Colonic mucosa (tissue), 4 donors: Measurements from ENCODE around the gene PPL. TPM values are rescaled to one million over a fixed set of nuclear protein-coding genes. Genes with fewer than 3 reads are reported as not detected.
A peak's percentile ranks its signal among the peaks of the same experiment; 100 is the strongest.

ENCODE experiments used
- DNase-seq: peaks from one replicate; pipeline ENCODE4 v3.0.0-alpha.2; 2020
- H3K27ac ChIP-seq: fragments of 200-600 bp; one replicate; pipeline ENCODE4 v1.8.0; 2021
- H3K27me3 ChIP-seq: fragments of 200-600 bp; one replicate; pipeline ENCODE4 v1.8.0; 2021
- H3K36me3 ChIP-seq: fragments of 200-600 bp; one replicate; pipeline ENCODE4 v1.8.0; 2021
- H3K4me1 ChIP-seq: fragments of 200-600 bp; one replicate; pipeline ENCODE4 v1.8.0; 2021; ENCODE audit warnings: mild to moderate bottlenecking
- H3K4me3 ChIP-seq: fragments of 200-600 bp; one replicate; pipeline ENCODE4 v1.8.0; 2021
- H3K9ac ChIP-seq, 2 donors: one replicate each; pipeline ENCODE4 v1.7.0; 2013; ENCODE audit warnings: control low read depth in 2 of 2, low read depth in 2 of 2, low read length in 2 of 2
- H3K9me3 ChIP-seq: fragments of 200-600 bp; one replicate; pipeline ENCODE4 v1.8.0; 2021
- CTCF ChIP-seq: fragments of 200-600 bp; IDR thresholded peaks from one replicate; pipeline ENCODE4 v1.8.0; 2022; ENCODE audit warnings: antibody characterized with exemption, mild to moderate bottlenecking
- intact Hi-C: fragments of 100-400 bp; cut with DNase I; formaldehyde crosslinking; loops from one replicate; pipeline ENCODE4 v1.14.1; 2022
- total RNA-seq, 2 donors: library from RNA; stranded (reverse); fragmentation: NEBNext Ultra II Directional in 1 of 2; extraction: Animal tissue kit (Norgen Biotek cat#: 25700) in 1 of 2; gene quantifications; one replicate each; pipeline ENCODE4 v1.2.1, GENCODE V29; 2021
- donor health status: healthy.
- donor health status: DM: no; HTN: no; CAD: no.
- donor health status: DM: no; HTN: no; CAD: no.

The PPL gene
- total RNA-seq, 2 donors from 2014 or later: 11.5 to 14.1 TPM

GRCh38 chr16:4944333-4945281 lies 7.7 kb upstream of the PPL start:
- Histone ChIP-seq H3K36me3 (no peaks in the 10 kb centered on the region), H3K4me3 (no peak overlapping the region), H3K9me3 (no peaks in the 10 kb centered on the region), H3K27ac (peak overlapping the region; percentile 15), H3K4me1 (peaks cover 10% of the 10 kb centered on the region), H3K9ac (no peak overlapping the region), H3K27me3 (no peaks in the 10 kb centered on the region)
- DNase-seq: peak; percentile 87
- intact Hi-C loops: no loop called here
- TF ChIP-seq CTCF: no peak

GRCh38 chr16:4942481-4942880 lies 5.5 kb upstream of the PPL start:
- no peak for TF ChIP-seq CTCF
- intact Hi-C loops: no loop called here
- no peak overlapping the region for H3K9ac ChIP-seq
- H3K4me3 ChIP-seq: no peak overlapping the region
- H3K27ac ChIP-seq: peak overlapping the region; percentile 30
- H3K4me1 ChIP-seq: peaks cover 10% of the 10 kb centered on the region
- no peaks in the 10 kb centered on the region for H3K27me3 ChIP-seq
- no peak for DNase-seq
- H3K9me3 ChIP-seq: no peaks in the 10 kb centered on the region
- no peaks in the 10 kb centered on the region for H3K36me3 ChIP-seq

- Histone ChIP-seq H3K4me1 (peaks cover 10% of the 10 kb centered on the region), H3K36me3 (no peaks in the 10 kb centered on the region), H3K4me3 (no peak overlapping the region), H3K27ac (no peak overlapping the region), H3K9ac (no peak overlapping the region), H3K9me3 (no peaks in the 10 kb centered on the region), H3K27me3 (no peaks in the 10 kb centered on the region)
- DNase-seq: no peak
- intact Hi-C loops: no loop called here
- TF ChIP-seq CTCF: no peak
Measured at GRCh38 chr16:4940719-4941118, 3.8 kb upstream of the PPL start.

- intact Hi-C loops: no loop called here
- Histone ChIP-seq H3K36me3 (no peaks in the 10 kb centered on the region), H3K27me3 (no peaks in the 10 kb centered on the region), H3K27ac (no peak overlapping the region), H3K4me1 (no peaks in the 10 kb centered on the region), H3K9ac (no peak overlapping the region), H3K4me3 (no peak overlapping the region), H3K9me3 (no peaks in the 10 kb centered on the region)
- TF ChIP-seq CTCF: no peak
- no peak for DNase-seq
Measured at GRCh38 chr16:4938683-4939030, 1.7 kb upstream of the PPL start.

GRCh38 chr16:4937782-4938682 lies 1.1 kb upstream of the PPL start:
- peak overlapping the region; percentile 81 for H3K27ac ChIP-seq
- intact Hi-C loops: no loop called here

More at GRCh38 chr16:4937782-4938682, 1.1 kb upstream of the PPL start:
- peak; percentile 60 for DNase-seq
- Histone ChIP-seq H3K4me1 (no peaks in the 10 kb centered on the region), H3K27me3 (no peaks in the 10 kb centered on the region), H3K9ac (peak overlapping the region; percentile 72 to 86), H3K4me3 (no peak overlapping the region), H3K9me3 (no peaks in the 10 kb centered on the region), H3K36me3 (no peaks in the 10 kb centered on the region)
- no peak for TF ChIP-seq CTCF
